Panc1 (cell line): ENCODE data around the gene OR2H1. TPM values are rescaled to one million over a fixed set of nuclear protein-coding genes. Genes with fewer than 3 reads are reported as not detected.

Experiments
- ATAC-seq: fragments of 200-7000 bp; cut with Tn5 transposase; 2 replicates; pipeline ENCODE4 v1.9.1; 2020; ENCODE audit warnings: mild to moderate bottlenecking, moderate library complexity
- BruUV-seq: library from RNA; stranded (reverse); fragments of 400-500 nt; replicated peaks from 2 replicates; lab custom pipeline; 2021; lab: Mats Ljungman, UMichigan
- CTCF ChIA-PET: fragments of 300-600 bp; sonication (Branson Sonifier 250); formaldehyde crosslinking; loops from one replicate; lab custom pipeline; 2022; ENCODE audit warnings: antibody characterized with exemption; lab: Charles Lee
- POLR2A ChIA-PET: fragments of 300-600 bp; sonication (Branson Sonifier 250); formaldehyde crosslinking; loops from one replicate; lab custom pipeline; 2022; ENCODE audit warnings: antibody characterized with exemption; lab: Charles Lee
- DNase-seq: peaks from one replicate; pipeline ENCODE4 v3.0.0-alpha.2; 2010; ENCODE audit warnings: low read depth, low spot score
- H3K27ac ChIP-seq: 2 replicates; pipeline ENCODE4 v1.5.1; 2011; ENCODE audit warnings: mild to moderate bottlenecking, low read length, inconsistent platforms
- H3K27me3 ChIP-seq: fragments of 200-500 bp; sonication (Bioruptor generic); 2 replicates; pipeline ENCODE4 v1.6.0; 2014; ENCODE audit warnings: low read length, inconsistent platforms; ENCODE audit not compliant: control insufficient read depth, insufficient read depth
- H3K36me3 ChIP-seq: fragments of 200-500 bp; sonication (Bioruptor generic); 2 replicates; pipeline ENCODE4 v1.5.1; 2014; ENCODE audit warnings: inconsistent platforms, mild to moderate bottlenecking, low read length, moderate library complexity; ENCODE audit not compliant: control insufficient read depth, insufficient read depth
- H3K4me1 ChIP-seq: 2 replicates; pipeline ENCODE4 v1.5.1; 2011; ENCODE audit warnings: inconsistent platforms, mild to moderate bottlenecking, low read length, moderate library complexity; ENCODE audit not compliant: control insufficient read depth, insufficient read depth
- H3K4me3 ChIP-seq, 2 experiments: 2 replicates each; pipeline ENCODE4 v1.5.1; 2011 to 2012; ENCODE audit warnings: low read depth in 2 of 2, low read length in 2 of 2, mild to moderate bottlenecking in 2 of 2, inconsistent platforms in 1 of 2, moderate library complexity in 1 of 2
- H3K9me3 ChIP-seq: fragments of 200-500 bp; sonication (Bioruptor generic); 2 replicates; pipeline ENCODE4 v1.5.1; 2014; ENCODE audit warnings: low read depth, mild to moderate bottlenecking, inconsistent platforms, low read length, moderate library complexity; ENCODE audit not compliant: control insufficient read depth, insufficient read depth
- CTCF ChIP-seq: fragments of 450-650 bp; IDR thresholded peaks from 2 replicates; pipeline ENCODE4 v1.5.1; 2017; ENCODE audit warnings: mild to moderate bottlenecking
- POLR2AphosphoS5 ChIP-seq: IDR thresholded peaks from 2 replicates; pipeline ENCODE4 v1.6.1; 2012; ENCODE audit warnings: mild to moderate bottlenecking, low read depth, low read length, moderate library complexity
- REST ChIP-seq, 2 experiments: IDR thresholded peaks; 2 replicates each; pipeline ENCODE4 v1.6.1; 2011 to 2012; ENCODE audit warnings: low read depth in 2 of 2, control low read depth in 1 of 2, low read length in 1 of 2, mild to moderate bottlenecking in 1 of 2, moderate library complexity in 1 of 2; ENCODE audit not compliant: insufficient read depth in 1 of 2
- SIN3A ChIP-seq: IDR thresholded peaks from 2 replicates; pipeline ENCODE4 v1.6.1; 2012; ENCODE audit warnings: low read depth, mild to moderate bottlenecking, low read length, moderate library complexity, borderline replicate concordance; ENCODE audit not compliant: insufficient read depth
- TCF7L2 ChIP-seq: IDR thresholded peaks from 2 replicates; pipeline ENCODE4 v1.6.1; 2011; ENCODE audit warnings: mild to moderate bottlenecking, low read depth, low read length, inconsistent platforms
- in situ Hi-C: cut with HindIII; loops from 2 replicates; pipeline ENCODE4 v1.10.0; 2016; ENCODE audit warnings: low sequenced_read_pairs, low pct_unique_long_range_greater_than_20kb
- intact Hi-C: fragments of 100-400 bp; cut with micrococcal nuclease; formaldehyde crosslinking; loops from one replicate; pipeline ENCODE4 v1.10.0; 2022; ENCODE audit not compliant: unreplicated experiment
- total RNA-seq: library from RNA; stranded (reverse); gene quantifications from one replicate; pipeline ENCODE4 v1.2.1, GENCODE V29; 2021; ENCODE audit not compliant: unreplicated experiment

OR2H1 gene
- total RNA-seq, 1 experiment from 2014 or later, result not detected

DNA sequence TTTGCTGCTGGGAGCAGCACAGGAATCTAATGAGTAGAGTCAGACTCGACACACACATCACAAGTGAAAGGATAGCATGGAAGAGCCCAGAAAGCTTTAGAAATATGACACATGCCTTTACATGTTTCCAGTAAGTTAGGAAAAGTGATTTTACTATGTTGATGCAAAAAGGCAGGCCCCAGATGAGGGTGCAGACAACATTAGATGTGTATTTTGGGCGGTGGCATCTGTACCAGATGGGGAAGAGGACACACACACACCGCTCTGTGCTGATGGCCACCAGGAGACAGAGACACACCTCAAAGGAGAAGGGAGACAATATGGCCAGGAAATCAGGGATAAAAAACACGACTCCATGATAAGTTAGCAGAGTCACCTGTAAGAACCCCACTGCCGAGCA is 30.2 kb downstream of the OR2H1 start:
- no peaks in the 10 kb centered on the region for H3K36me3 ChIP-seq
- POLR2A ChIA-PET, result no interaction called here
- BruUV-seq, result no TSS peak
- DNase-seq (no peak), ATAC-seq (no peak)
- intact Hi-C loops, result no loop called here
- in situ Hi-C loops, result no loop called here
- TF ChIP-seq REST (IDR thresholded peaks at IDR 0.05; ENCODE audit: insufficient read depth in 1 of 2, low read depth in 2 of 2, low read length in 1 of 2) (no peak), TCF7L2 (no peak), CTCF (no peak), POLR2AphosphoS5 (no peak), SIN3A (no peak)
- no peaks in the 10 kb centered on the region for H3K4me1 ChIP-seq
- no peaks in the 10 kb centered on the region for H3K27me3 ChIP-seq
- H3K4me3 ChIP-seq, result no peak overlapping the region
- CTCF ChIA-PET, result no interaction called here
- no peak overlapping the region for H3K27ac ChIP-seq
- H3K9me3 ChIP-seq, result no peaks in the 10 kb centered on the region

GRCh38 chr6:29487660-29488059 is 30.7 kb downstream of the OR2H1 start, which contains the start of gene MAS1L:
Gene MAS1L (minus strand): TSS chr6:29487956. CDS start chr6:29487902, 54 bp downstream.
- BruUV-seq, result no TSS peak
- ChIA-PET CTCF (no interaction called here), POLR2A (no interaction called here)
- Histone ChIP-seq H3K4me1 (no peaks in the 10 kb centered on the region), H3K27ac (no peak within 1 kb of the TSS), H3K9me3 (no peaks in the 10 kb centered on the region), H3K4me3 (no peak within 1 kb of the TSS), H3K27me3 (no peaks in the 10 kb centered on the region), H3K36me3 (no peaks in the 10 kb centered on the region)
- DNase-seq (no peak), ATAC-seq (no peak)
- in situ Hi-C loops, result no loop called here
- TF ChIP-seq POLR2AphosphoS5 (no peak), CTCF (no peak), SIN3A (no peak), TCF7L2 (no peak), REST (IDR thresholded peaks at IDR 0.05; ENCODE audit: insufficient read depth in 1 of 2, low read depth in 2 of 2, low read length in 1 of 2) (no peak)
- intact Hi-C loops, result no loop called here
